HG03108 (cell line): ENCODE results near the gene RAB31.
"Not testable (repeated sequence)": the region's sequence is repeated elsewhere in the genome, so short reads cannot be mapped to it uniquely, and the experiment has no call there.

ENCODE experiments used
- ATAC-seq: cut with Tn5 transposase; IDR thresholded peaks from one replicate; pipeline ENCODE4 v1.9.1; 2021; ENCODE audit warnings: moderate library complexity; ENCODE audit not compliant: unreplicated experiment

Gene RAB31

DNA sequence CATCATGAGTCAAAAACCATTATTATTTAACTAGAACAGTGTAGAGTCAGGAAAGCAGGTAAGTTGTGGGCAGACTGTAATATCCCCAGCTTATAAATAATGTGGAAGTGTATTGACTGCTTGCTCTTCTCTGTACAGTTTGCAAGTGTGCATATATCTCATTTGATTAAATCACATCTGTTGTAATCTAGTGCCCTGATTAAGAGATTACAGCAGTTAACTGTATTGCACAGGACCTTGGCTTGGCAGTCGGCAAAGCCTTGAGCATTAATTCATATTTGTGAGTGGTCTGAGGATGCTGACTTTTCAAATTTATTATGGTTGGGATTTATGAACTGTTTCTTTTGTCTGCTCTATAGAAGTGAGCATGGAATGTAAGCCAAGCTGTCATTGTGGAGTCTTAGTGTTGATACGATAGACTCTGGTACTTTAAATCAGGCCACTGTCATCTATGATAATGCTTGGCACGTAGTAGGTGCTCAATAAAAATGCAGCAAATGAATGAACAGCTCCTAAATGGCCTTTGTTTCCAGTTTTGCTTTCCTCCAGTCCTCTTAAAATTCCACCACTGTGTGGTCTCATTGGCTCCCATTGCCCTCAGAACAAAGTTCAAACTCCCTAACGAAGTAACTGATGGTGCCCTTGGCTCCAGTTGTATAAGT is 48.3 kb downstream of the RAB31 start:
- ATAC-seq, result no peak

DNA sequence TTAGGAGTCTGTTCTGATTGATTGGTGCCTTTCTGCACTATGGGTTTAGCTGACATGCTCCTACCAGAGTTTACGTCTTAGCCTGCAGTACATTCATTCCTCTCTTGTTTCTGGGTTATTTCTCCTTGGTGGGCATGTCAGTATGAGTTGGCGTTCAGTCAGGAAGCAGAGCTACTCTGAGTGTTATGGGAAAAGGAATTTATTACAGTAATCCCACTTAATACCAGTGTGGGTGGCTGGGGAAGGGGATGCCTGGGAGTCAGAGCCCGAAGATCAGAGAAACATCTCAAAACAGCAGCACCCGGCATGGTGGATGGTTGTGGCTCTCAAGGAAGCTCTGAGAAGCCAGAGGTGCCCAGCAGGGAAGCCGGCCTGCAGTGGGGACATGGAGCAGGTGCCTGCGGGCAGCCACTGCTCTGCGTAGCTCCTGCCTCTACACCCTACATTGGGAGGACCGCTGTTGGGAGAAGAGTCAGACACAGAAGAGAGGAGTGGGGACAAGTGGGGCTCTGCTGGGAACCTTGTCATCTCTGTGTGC is 48.9 kb downstream of the RAB31 start:
- no peak for ATAC-seq

DNA sequence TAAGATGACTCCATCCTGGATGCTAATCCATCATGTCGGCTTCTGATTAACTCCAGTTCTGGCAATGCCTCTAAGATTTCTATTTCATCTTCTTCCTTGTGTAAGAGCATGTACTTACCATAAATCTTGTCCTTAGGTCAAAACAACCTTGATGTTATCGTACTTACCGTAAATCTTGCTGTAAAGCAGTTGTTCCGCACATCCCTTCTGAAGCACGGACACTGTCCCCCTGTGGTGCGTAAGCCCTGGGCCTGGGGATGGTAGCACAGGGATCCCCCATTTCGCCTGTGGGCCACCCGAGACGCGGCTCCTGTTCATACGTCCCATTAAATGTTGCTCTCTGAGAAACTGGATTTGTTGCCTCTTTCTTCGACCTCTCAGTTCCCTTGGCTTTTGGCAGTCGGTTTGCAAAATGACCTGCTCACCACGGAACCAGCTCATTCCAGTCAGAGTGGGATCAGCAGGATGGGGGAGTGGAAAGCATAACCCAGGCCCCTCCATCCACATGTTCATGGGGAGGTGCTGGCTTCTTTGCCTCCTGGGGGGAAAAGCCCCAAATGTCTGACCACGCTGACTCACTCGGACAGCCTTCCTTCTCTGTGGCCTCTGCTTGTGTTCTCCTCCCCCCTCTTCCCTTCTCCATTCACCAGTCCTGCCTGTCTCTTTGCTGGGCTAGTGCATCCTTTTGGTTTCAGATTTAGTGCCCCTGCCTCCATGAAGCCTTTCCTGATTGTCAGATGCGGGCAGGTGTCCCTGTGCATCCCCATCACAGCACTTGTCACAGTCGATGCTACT is 49.9 kb downstream of the RAB31 start:
- ATAC-seq, result no peak

DNA sequence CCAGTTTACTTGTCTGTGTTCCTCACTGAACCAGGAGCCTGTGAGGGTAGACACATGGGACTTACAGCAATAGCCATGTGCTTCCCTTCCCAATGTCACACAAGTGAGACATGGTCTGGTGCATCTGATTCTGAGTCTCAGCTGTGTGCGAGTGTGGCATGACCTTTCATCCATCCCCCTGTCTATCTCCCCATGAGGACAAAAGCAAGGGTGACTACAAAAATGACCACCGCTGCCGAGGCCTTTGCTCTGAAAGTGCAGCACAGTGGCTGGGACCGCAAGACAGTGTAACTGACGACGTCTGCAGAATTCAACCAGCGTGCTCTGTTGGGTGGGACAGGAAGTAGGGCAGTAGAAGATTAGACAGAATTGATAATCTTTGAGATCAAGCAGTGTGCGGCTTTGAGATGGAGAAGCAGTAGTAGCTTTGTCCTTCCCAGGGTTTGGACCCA is 50.5 kb downstream of the RAB31 start:
- no peak for ATAC-seq

DNA sequence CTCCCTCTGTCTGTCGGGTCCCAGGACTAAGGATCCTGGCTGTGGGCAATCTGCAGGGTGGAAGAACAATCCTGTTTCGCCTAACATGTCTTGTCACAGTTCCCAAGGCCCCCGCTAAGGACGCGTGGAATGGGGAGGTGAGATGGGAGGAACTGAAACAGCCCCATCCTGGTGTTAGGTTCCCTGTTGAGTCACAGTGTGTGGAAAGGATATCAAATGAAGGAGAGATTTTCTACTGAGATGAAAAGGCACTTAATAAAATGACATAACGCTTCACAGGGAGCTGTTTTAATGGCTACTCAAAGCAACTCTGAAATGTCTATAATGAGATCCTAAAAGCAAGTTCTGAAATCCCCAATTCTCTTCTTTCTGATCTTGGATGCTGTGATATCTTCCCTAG is 52.5 kb downstream of the RAB31 start:
- ATAC-seq, result no peak

GRCh38 chr18:9762526-9762925 is 54.4 kb downstream of the RAB31 start:
- ATAC-seq, result no peak

DNA sequence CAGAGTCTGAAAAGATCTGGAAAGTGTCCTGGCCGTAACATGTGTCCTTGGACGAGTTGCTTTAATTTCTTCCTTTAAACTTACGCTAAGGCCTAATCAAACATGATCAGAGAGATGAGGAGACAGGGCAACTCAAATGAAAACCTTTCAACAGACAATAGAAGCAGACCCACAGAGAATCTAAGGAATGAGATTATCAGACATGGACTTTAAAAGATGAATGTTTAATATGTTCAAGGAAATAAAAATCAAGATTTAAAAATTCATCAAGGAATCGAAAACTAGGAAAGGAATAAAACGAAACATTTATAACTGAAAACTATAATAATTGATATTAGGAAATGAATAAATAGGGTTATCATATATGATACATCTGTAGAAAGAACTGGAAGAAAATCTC is 55.1 kb downstream of the RAB31 start:
- no peak for ATAC-seq

DNA sequence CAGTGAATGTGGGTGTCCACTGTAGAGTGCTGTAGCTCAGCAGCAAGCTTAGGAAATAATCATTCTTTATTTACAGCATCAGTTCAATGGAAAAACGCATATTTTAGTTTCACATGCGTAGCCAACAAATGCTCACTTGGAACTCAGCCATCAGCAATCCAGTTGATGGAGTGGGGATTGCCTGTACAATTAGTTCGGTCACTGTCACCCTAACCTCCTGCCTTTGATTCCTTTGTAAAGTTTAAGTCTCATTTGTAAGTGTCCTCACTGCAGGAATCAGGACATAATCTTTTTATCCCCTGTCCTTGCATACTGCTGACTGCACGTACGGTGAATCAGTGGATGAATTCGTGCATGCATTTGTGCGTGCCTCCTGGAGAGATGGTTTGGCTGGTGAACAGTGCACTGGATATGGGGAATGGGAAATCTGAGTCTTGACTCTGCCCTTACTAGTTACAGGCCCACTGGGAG is 55.9 kb downstream of the RAB31 start:
- ATAC-seq, result no peak

DNA sequence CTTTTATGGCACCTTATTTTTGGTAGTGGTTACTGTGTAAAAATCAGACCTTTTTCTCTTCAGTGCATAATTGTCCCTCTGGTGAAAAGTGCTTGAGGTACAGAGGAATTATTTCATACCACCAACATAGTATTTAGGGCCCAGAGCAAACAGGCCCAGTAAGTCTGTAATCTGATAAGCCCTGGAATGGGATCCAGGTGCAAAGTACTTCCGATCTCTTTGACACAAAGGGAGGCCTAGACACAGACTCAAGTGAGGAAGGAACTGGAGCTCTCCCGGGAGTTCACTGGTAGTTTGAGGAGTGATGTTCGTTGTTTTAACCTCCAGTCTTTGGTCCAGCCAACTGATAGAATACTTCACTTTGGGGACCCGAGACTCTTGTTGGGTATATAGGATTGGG is 57.4 kb downstream of the RAB31 start:
- ATAC-seq, result no peak

- ATAC-seq, result no peak
Measured at GRCh38 chr18:9766076-9766481, 58.0 kb downstream of the RAB31 start.

GRCh38 chr18:9766740-9767139 is 58.6 kb downstream of the RAB31 start:
- ATAC-seq, result no peak

- not testable (repeated sequence) for ATAC-seq
Measured at GRCh38 chr18:9768071-9768691, 60.1 kb downstream of the RAB31 start.

- ATAC-seq, result not testable (repeated sequence)
Measured at GRCh38 chr18:9770111-9770510, 62.0 kb downstream of the RAB31 start.

DNA sequence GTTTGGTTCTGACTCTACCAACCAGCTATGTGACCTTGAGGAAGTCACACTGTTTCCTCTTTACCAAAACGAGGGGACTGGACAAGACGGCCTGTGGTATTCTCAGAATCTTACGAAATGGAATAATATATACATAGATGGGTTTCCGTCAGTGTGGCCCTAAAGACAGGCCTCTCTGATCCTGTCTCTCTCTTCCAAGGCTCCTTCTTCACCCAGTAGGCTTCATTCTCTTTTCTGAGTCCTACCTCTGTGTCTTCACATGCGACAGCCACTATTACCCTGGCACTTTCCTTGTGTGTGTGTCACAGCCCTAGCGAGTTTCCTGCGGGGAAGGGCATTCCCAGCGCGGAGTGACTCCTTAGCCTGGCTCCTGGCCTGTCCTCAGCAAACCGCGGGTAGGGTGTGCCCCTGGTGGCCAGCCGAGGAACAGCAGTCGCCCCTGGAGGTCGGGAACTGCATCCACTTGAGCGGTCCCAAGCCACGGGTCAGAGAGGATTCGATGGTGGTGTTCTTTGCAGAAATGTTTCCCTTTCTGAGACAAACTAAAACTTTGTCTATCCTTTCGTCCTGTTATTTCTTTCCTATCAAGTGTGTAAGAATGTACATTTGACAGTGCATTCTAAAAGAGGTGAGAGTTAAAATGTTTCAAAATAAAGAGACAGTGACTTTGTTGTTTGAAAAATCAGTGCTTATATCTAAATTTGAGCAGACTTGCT is 63.3 kb downstream of the RAB31 start:
- ATAC-seq, result no peak

- ATAC-seq, result no peak
Measured at GRCh38 chr18:9771977-9772660, 64.0 kb downstream of the RAB31 start.

- ATAC-seq, result no peak
Measured at GRCh38 chr18:9772847-9773677, 65.0 kb downstream of the RAB31 start.

GRCh38 chr18:9774150-9774549 is 66.0 kb downstream of the RAB31 start:
- no peak for ATAC-seq

DNA sequence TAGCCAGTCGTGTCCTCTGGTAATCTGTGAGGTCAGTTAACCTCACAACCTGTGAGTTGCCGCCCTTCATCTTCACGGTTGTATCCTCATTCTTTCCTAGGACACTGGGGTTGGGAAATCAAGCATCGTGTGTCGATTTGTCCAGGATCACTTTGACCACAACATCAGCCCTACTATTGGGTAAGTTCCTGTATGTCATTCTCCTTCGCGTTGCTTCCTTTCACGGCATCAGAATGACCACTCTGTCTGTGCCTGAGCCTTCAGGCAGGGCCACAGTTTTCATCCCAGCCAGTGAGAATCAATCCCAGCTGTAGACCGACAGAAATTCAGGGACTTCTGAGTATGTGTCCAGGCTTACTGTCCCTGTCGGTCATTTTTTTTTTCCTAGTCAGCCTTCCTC is 67.1 kb downstream of the RAB31 start:
- no peak for ATAC-seq

GRCh38 chr18:9779630-9780029 is 71.5 kb downstream of the RAB31 start:
- no peak for ATAC-seq
